NCI-H460 (cell line): ENCODE results near the gene DEFB113. TPM values are rescaled to one million over a fixed set of nuclear protein-coding genes. Genes with fewer than 3 reads are reported as not detected.

ENCODE experiments used
- DNase-seq: peaks from one replicate; pipeline ENCODE4 v3.0.0-alpha.2; 2016; ENCODE audit warnings: low read depth; ENCODE audit errors: extremely low read depth
- total RNA-seq: library from RNA; depleted of rRNA; stranded (reverse); fragments of >200 nt; shearing (Covaris generic); gene quantifications from 2 replicates; pipeline ENCODE4 v1.2.3, GENCODE V29; 2014; rRNA removed

DEFB113 gene
- total RNA-seq, 1 experiment from 2014 or later = not detected

- no peak for DNase-seq
These were observed 31.6 kb downstream of the DEFB113 start for GRCh38 chr6:49937811-49938210.

- DNase-seq = no peak
These were observed 32.4 kb downstream of the DEFB113 start for GRCh38 chr6:49937017-49937416.

- DNase-seq = no peak
These were observed 34.0 kb downstream of the DEFB113 start for GRCh38 chr6:49935387-49935786.

- DNase-seq = no peak
These were observed 34.7 kb downstream of the DEFB113 start for GRCh38 chr6:49934770-49935169.

GRCh38 chr6:49933526-49933925 lies 35.9 kb downstream of the DEFB113 start:
- no peak for DNase-seq

GRCh38 chr6:49929340-49929739 lies 40.1 kb downstream of the DEFB113 start:
- no peak for DNase-seq

DNA sequence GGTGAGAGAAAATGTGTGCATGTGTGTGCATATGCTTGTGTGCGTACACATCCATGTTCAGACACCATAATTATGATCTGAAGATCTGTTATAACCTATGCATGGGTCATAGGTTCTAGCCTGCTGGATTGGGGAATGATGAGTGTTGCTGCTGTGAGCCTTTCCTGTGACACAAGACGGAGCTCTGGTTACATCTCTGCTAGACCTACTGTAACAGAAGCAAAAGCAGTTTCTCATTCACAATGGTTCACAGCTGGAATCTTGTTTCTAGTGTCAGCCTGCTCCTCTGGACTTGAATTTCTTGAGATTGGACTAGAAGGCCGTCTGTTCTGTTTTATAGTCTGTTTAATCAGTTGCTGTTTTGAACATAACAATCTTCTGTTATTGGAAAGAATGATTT lies 45.6 kb downstream of the DEFB113 start:
- DNase-seq = no peak

- no peak for DNase-seq
These were observed 49.3 kb downstream of the DEFB113 start for GRCh38 chr6:49919935-49920644.

DNA sequence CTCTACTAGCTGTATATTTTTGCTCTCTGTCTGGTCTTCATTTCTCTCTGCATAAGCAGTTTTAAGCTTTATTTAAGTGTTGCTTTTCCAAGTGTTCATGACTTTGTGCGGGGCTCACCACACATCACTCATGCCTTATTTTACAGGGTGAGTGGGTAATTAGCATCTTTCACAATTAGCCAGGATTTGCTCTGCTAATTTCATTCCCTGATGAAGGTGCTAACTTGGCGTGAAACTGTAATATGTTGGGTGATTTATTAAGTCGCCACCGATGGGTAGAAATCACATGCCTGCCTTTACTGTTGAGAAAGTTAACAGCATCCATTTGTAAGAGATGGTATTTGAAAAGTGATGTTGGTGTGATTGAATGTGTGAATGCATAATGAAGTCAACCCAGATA lies 50.2 kb downstream of the DEFB113 start:
- no peak for DNase-seq

DNA sequence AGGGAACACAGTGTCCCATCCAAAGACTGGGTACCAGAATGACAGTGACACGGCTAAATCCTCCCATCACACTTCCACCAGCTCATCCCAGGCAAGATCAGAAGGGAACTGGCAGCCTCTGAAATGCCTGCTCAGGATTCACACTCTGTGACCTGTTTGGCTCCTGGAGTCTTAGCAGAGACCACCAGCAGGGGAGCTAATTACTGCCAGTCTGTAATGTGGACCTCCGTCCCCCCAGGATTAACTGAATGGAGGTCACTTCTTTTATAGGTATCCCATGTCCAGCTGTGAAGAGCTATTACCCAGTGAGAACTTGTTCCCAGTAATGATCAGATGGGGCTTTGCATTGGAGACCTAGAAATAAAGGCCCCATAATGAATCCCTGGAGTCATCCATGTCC lies 50.6 kb downstream of the DEFB113 start:
- DNase-seq = no peak

Other genes starting within 250 kb of the DEFB113 start
- gene CRISP3, start 225.2 kb downstream of the DEFB113 start, total RNA-seq = not detected in 2 replicates
- gene PGK2, start 182.3 kb downstream of the DEFB113 start, total RNA-seq = not detected in 2 replicates
- gene CRISP1, start 103.1 kb downstream of the DEFB113 start, total RNA-seq = not detected in 2 replicates
- not detected in 2 replicates for gene DEFB114, start 5.5 kb downstream of the DEFB113 start, total RNA-seq
- gene DEFB110, start 52.4 kb upstream of the DEFB113 start, total RNA-seq = not detected in 2 replicates
- not detected in 2 replicates for gene DEFB112, start 80.3 kb upstream of the DEFB113 start, total RNA-seq